ENCODE results near the gene PSTK. TPM values are rescaled to one million over a fixed set of nuclear protein-coding genes. Genes with fewer than 3 reads are reported as not detected.

The PSTK gene
- total and polyA plus RNA-seq, 9 of the 15 experiments (the other 6 are each of a cell fraction or from before 2014, with no cell fraction given): 13.2 to 49.7 (median 18.9) TPM

- TF ChIP-seq ARID4B (CRISPR knock-in tag; IDR thresholded peaks at IDR 0.05): no peak
- TF ChIP-seq MTA2 (IDR thresholded peaks at IDR 0.05; ENCODE audit: low read depth): no peak
- TF ChIP-seq CBFA2T2 (conservative IDR thresholded peaks at IDR 0.05): no peak
- no peak for TF ChIP-seq NR2C1 (IDR thresholded peaks at IDR 0.05)
- 0 out of 2 replicates have a peak, but pooled peaks have one; percentile 29 for TF ChIP-seq NR2C1 (tag; IDR thresholded peaks at IDR 0.05)
- TF ChIP-seq TGIF2 (CRISPR knock-in tag; IDR thresholded peaks at IDR 0.05): no peak
- no peak for TF ChIP-seq ZSCAN32 (CRISPR knock-in tag; IDR thresholded peaks at IDR 0.05)
- TF ChIP-seq KDM2B (CRISPR knock-in tag; IDR thresholded peaks at IDR 0.05): no peak
- TF ChIP-seq ZNF407 (IDR thresholded peaks at IDR 0.05; ENCODE audit: low read depth): no peak
- TF ChIP-seq ZNF586 (CRISPR knock-in tag; conservative IDR thresholded peaks at IDR 0.05): no peak
- peak; percentile 98 for TF ChIP-seq MTA1 (IDR thresholded peaks at IDR 0.05; ENCODE audit: borderline replicate concordance)
Observed at GRCh38 chr10:122980209-122981065, at the start of gene PSTK (continued).

Measured in K562 (cell line).